Measurements from ENCODE around the gene IL1R2.
"Not testable (repeated sequence)": the region's sequence is repeated elsewhere in the genome, so short reads cannot be mapped to it uniquely, and the experiment has no call there.

Gene IL1R2

GRCh38 chr2:101995019-101995418 lies 3.3 kb downstream of the IL1R2 start:
- no peak for DNase-seq
- in situ Hi-C loops (cut with MboI; ENCODE audit: low pct_unique_long_range_greater_than_20kb, low sequenced_read_pairs): no loop called here

- in situ Hi-C loops (cut with MboI; ENCODE audit: low pct_unique_long_range_greater_than_20kb, low sequenced_read_pairs): no loop called here
- DNase-seq: no peak
These were observed 4.0 kb downstream of the IL1R2 start for GRCh38 chr2:101995804-101996203.

DNA sequence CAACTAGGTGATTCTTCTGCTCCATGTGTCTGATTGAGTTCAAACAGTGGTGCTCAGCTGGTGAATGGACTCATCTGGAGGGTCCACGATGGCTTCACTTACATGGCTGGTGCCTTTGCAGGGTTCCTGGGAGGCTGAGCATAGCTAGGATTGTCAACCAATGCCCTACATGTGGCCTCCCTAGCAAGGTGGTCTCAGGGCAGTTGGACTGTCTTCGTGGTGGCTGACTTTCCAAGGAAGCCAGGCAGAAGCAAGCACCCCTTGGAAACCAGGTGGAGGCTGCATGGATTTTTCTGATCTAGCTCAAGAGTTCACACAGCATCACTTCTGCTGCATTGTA lies 6.8 kb downstream of the IL1R2 start:
- in situ Hi-C loops (cut with MboI; ENCODE audit: low pct_unique_long_range_greater_than_20kb, low sequenced_read_pairs): no loop called here

GRCh38 chr2:101998896-101999789 lies 7.4 kb downstream of the IL1R2 start:
- DNase-seq: no peak
- in situ Hi-C loops (cut with MboI; ENCODE audit: low pct_unique_long_range_greater_than_20kb, low sequenced_read_pairs): no loop called here

More for the DNA sequence above, 6.8 kb downstream of the IL1R2 start:
- no peak for DNase-seq

GRCh38 chr2:102000012-102000411 lies 8.3 kb downstream of the IL1R2 start:
- in situ Hi-C loops (cut with MboI; ENCODE audit: low pct_unique_long_range_greater_than_20kb, low sequenced_read_pairs): loop anchor here (25.0 kb wide), 1 partner anchor 437 kb away; no protein-coding TSS in a partner anchor
- no peak for DNase-seq

DNA sequence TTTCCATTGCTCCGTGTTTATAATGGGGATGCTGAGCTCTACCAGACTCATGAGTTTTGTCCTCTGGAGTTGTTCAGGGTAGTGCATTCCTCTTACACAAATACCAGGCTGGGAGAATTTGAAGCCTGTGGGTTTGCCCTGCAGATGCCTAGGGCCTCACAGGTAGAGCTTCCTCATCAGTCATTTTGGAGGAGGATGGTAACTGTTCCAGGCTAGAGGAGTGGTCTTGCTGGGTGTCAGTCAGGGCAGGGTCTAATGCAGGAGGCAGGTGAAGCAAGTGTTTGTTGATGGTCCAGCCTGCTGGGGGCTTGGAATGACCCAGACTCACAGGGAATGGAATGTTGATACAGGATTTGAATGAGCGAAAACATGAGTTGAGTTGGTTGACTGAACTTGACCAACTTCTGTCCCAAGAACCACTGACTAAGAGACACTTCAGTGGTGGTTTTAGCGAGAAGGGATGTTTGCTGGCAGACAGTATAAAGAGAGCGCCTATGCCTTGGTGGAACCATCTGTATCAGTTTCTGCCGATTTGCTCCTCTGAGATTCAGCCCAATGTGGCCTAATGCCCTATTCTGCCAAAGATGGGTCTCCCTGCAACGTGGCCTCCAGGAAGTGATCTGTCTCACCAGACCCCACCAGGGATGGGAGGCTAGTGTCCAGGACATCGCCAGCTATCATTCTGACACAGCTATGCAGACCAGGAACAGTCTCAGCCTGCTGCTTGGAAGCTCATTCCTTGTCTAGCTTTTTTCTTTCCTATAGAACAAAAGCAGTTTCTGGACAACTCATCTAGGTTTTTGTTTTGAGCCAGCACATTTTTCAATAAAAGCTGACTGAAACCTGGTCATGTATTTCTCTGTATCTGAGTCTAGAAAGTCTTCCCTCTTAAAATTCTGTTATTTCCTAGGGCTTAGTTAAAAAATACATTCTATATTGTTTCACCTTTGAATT lies 9.3 kb downstream of the IL1R2 start:
- no peak for DNase-seq
- in situ Hi-C loops (cut with MboI; ENCODE audit: low pct_unique_long_range_greater_than_20kb, low sequenced_read_pairs): loop anchor here (25.0 kb wide), 1 partner anchor 436 kb away; no protein-coding TSS in a partner anchor

DNA sequence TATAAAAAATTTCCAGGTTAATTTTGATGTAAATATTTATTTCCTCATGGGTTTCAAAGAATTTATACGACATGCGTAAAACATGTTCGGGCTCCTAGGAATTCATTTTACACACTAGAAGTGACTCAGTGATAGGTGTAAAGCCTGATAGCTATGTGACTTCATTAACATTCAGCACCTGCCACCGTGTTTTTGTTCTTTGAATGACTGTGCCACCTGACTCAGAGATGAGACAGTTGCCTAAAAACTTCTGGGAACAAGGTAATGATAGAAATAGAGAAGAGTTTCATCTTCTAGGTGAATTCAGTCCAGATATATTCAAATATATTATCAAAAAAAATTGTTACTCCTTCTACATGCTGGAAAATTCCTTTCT lies 10.0 kb downstream of the IL1R2 start:
- in situ Hi-C loops (cut with MboI; ENCODE audit: low pct_unique_long_range_greater_than_20kb, low sequenced_read_pairs): loop anchor here (25.0 kb wide), 1 partner anchor 436 kb away; no protein-coding TSS in a partner anchor
- no peak for DNase-seq

DNA sequence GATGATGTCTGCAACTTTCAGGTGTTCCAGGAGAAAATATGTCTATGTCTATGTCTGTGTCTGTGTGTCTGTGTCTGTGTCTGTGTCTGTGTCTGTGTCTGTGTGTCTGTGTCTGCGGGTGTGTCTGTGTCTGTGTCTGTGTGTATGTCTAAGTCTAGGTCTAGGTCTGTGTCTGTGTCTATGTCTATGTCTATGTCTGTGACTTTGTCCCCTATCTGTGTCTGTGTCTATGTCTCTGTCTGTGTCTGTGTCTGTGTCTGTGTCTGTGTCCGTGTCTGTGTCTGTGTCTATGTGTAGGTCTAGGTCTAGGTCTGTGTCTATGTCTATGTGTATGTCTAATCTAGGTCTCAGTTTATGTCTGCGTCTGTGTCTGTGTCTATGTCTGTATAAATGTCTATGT lies 10.5 kb downstream of the IL1R2 start:
- no peak for DNase-seq
- in situ Hi-C loops (cut with MboI; ENCODE audit: low pct_unique_long_range_greater_than_20kb, low sequenced_read_pairs): loop anchor here (25.0 kb wide), 1 partner anchor 435 kb away; no protein-coding TSS in a partner anchor

GRCh38 chr2:102002909-102003308 lies 11.1 kb downstream of the IL1R2 start:
- DNase-seq: not testable (repeated sequence)
- in situ Hi-C loops (cut with MboI; ENCODE audit: low pct_unique_long_range_greater_than_20kb, low sequenced_read_pairs): loop anchor here (25.0 kb wide), 1 partner anchor 434 kb away; no protein-coding TSS in a partner anchor

- DNase-seq: no peak
- in situ Hi-C loops (cut with MboI; ENCODE audit: low pct_unique_long_range_greater_than_20kb, low sequenced_read_pairs): loop anchor here (25.0 kb wide), 1 partner anchor 434 kb away; no protein-coding TSS in a partner anchor
These were observed 11.9 kb downstream of the IL1R2 start for GRCh38 chr2:102003696-102004095.

GRCh38 chr2:102004581-102004980 lies 12.8 kb downstream of the IL1R2 start:
- no peak for DNase-seq
- in situ Hi-C loops (cut with MboI; ENCODE audit: low pct_unique_long_range_greater_than_20kb, low sequenced_read_pairs): loop anchor here (25.0 kb wide), 1 partner anchor 433 kb away; no protein-coding TSS in a partner anchor

- no peak for DNase-seq
- in situ Hi-C loops (cut with MboI; ENCODE audit: low pct_unique_long_range_greater_than_20kb, low sequenced_read_pairs): loop anchor here (25.0 kb wide), 1 partner anchor 432 kb away; no protein-coding TSS in a partner anchor
These were observed 13.7 kb downstream of the IL1R2 start for GRCh38 chr2:102005449-102005848.

GRCh38 chr2:102005989-102006885 lies 14.5 kb downstream of the IL1R2 start:
- DNase-seq: peak; percentile 55

GRCh38 chr2:102006886-102007278 lies 15.1 kb downstream of the IL1R2 start:
- in situ Hi-C loops (cut with MboI; ENCODE audit: low pct_unique_long_range_greater_than_20kb, low sequenced_read_pairs): loop anchor here (25.0 kb wide), 1 partner anchor 430 kb away; no protein-coding TSS in a partner anchor

More at GRCh38 chr2:102005989-102006885, 14.5 kb downstream of the IL1R2 start:
- in situ Hi-C loops (cut with MboI; ENCODE audit: low pct_unique_long_range_greater_than_20kb, low sequenced_read_pairs): loop anchor here (25.0 kb wide), 1 partner anchor 431 kb away; no protein-coding TSS in a partner anchor

DNA sequence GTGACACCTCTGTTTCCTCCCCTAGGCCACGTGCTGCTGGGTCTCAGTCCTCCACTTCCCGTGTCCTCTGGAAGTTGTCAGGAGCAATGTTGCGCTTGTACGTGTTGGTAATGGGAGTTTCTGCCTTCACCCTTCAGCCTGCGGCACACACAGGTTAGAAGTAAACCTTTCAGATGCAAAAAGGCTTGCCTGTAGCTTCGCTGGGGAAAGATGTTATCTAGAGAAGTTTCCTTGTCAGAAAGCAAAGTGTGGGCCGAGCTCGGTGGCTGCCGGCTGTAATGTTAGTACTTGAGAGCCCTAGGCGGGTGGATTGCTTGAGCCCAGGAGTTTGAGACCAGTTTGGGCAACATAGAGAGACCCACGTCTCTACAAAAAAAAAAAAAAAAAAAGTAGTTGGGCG lies 16.7 kb downstream of the IL1R2 start:
- DNase-seq: no peak
- in situ Hi-C loops (cut with MboI; ENCODE audit: low pct_unique_long_range_greater_than_20kb, low sequenced_read_pairs): loop anchor here (25.0 kb wide), 1 partner anchor 429 kb away; no protein-coding TSS in a partner anchor

More at GRCh38 chr2:102006886-102007278, 15.1 kb downstream of the IL1R2 start:
- no peak for DNase-seq

- in situ Hi-C loops (cut with MboI; ENCODE audit: low pct_unique_long_range_greater_than_20kb, low sequenced_read_pairs): loop anchor here (25.0 kb wide), 1 partner anchor 428 kb away; no protein-coding TSS in a partner anchor
- no peak for DNase-seq
These were observed 17.8 kb downstream of the IL1R2 start for GRCh38 chr2:102009557-102009956.

DNA sequence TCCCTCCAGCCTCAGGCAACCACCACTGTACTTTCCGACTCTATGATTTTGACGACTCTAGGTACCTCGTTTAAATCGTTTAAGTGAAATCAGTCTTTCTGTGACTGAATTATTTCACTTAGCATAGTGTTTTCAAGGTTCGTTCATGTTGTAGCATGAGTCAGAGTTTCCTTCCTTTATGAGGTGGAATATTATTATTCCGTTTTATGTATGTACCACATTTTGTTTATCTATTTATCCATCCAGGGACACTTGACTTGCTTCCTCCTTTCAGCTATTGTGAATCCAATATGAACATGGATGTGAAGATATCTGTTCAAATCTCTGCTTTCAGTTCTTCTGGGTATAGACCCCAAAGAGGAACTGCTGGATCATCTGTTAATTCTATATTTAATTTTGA lies 19.1 kb downstream of the IL1R2 start:
- in situ Hi-C loops (cut with MboI; ENCODE audit: low pct_unique_long_range_greater_than_20kb, low sequenced_read_pairs): loop anchor here (25.0 kb wide), 1 partner anchor 426 kb away; no protein-coding TSS in a partner anchor
- peak; percentile 52 for DNase-seq

DNA sequence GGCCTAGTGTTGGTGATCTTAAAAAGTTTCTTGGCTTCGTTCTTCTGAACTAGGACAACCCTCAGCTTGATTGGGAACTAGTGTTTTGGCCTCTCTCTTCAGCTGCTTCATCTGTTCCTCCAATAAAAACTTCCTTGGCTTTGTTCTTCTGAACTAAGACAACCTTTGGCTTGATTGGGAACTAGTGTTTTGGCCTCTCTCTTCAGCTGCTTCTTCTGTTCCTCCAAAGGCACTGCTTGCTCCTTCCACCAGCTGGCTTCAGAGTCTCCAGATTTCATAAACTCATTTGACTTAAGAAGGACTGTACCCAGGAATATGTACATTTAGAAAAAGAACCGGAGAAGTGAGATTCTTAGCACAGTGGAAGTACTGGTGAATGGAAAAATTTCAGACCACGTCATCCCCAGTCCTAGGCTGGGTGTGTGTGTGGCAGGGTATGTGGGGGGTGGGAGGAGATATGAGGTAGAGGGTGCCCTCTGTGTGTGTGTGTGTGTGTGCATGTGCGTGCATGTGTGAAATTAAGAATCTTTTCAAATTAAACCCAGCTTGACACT lies 20.4 kb downstream of the IL1R2 start:
- DNase-seq: no peak
- in situ Hi-C loops (cut with MboI; ENCODE audit: low pct_unique_long_range_greater_than_20kb, low sequenced_read_pairs): loop anchor here (25.0 kb wide), 1 partner anchor 425 kb away; no protein-coding TSS in a partner anchor

Data from KBM-7 (cell line).